Measurements from ENCODE around the gene SMURF2.

The SMURF2 gene

DNA sequence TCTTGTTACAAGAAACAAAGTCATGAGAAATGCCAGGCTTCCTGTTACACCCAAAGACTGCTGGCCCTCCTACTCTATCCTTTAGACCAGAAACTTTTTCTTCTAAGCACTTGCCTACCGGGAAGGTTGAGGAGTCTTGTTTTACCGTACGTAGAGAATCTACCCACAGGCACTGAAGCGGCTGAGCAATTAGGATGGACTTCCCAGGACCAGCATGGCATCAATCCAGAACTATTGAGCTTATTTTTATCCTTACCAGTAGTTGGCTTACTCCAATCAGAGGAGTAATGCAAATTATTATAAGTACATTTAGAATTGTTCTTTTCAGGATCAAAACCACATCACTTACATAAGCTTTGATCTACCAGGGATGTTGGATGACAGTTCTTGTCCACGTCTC is 129.7 kb downstream of the SMURF2 start:
- no peak for DNase-seq

- no peak for DNase-seq
Observed at GRCh38 chr17:64531955-64532371, 130.1 kb downstream of the SMURF2 start.

- DNase-seq: no peak
Observed at GRCh38 chr17:64529221-64529620, 132.9 kb downstream of the SMURF2 start.

- no peak for DNase-seq
Observed at GRCh38 chr17:64527914-64528313, 134.2 kb downstream of the SMURF2 start.

DNA sequence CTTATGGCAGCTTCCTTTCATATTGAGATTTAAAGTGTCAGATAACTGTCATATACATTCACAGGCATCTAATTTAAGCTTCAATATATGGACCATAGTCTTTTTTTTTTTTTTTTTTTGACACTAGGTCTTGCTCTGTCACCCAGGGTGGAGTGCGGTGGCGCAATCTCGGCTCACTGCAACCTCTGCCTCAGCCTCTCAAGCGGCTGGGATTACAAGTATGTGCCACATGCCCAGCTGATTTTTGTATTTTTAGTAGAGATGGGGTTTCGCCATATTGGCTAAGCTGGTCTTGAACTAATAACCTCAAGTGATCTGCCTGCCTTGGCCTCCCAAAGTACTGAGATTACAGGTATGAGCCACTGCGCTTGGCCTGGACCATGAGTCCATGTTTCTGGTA is 141.7 kb downstream of the SMURF2 start:
- no peak for DNase-seq

GRCh38 chr17:64519601-64520000 is 142.5 kb downstream of the SMURF2 start:
- DNase-seq: no peak

GRCh38 chr17:64515829-64516228 is 146.3 kb downstream of the SMURF2 start:
- no peak for DNase-seq

DNA sequence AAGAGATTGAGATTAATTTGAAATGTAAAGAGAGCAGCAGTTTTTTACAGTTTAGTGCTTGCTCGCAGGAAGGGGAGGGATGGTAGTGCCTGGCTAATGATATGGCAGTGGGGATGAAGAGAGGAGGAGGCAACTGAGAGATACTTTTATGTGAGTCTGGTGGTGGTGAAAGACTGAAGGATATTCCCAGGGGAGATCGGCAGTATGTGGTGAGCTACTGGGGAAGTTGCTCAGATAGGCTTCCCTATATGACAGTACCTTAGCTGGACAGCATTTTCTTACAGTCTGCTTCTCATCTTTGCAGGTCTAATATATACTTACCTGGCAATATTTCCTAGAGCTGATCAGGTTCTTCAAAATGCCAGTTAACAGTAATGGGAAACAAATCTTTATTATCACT is 146.7 kb downstream of the SMURF2 start:
- DNase-seq: no peak

- DNase-seq: no peak
Observed at GRCh38 chr17:64509179-64509578, 152.9 kb downstream of the SMURF2 start.

DNA sequence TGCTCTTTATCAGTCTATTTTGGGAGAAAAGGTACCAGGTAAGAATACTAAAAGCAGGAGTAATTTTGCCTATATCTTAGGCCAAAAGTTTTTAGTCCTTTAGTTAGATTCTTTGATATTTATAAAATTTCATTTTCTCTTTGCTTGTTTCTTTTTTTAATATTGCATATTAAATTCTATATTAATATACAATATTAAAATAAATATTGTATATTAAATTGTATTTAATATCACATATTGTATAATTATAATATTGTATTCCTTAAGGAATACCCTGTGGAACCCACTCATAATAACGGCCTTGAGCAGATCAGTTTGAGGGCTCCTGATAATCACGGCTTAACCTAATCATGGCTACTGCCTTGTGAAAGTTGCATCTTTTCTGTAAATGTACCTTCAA is 153.4 kb downstream of the SMURF2 start:
- DNase-seq: no peak

GRCh38 chr17:64507413-64507782 is 154.7 kb downstream of the SMURF2 start:
- DNase-seq: peak; percentile 8

GRCh38 chr17:64506576-64507412 is 155.3 kb downstream of the SMURF2 start, which contains the start of gene CEP95:
Gene CEP95, plus strand, starts transcription at chr17:64506977. Its CDS starts 121 bp downstream, at chr17:64507098.
- peak; percentile 92 for DNase-seq

- DNase-seq: peak; percentile 97
Observed at GRCh38 chr17:64506201-64506575, 155.9 kb downstream of the SMURF2 start, which contains the start of gene DDX5. Gene DDX5, minus strand, starts transcription at chr17:64506289. Its CDS starts 170 bp downstream, at chr17:64506119.

- peak; percentile 67 for DNase-seq
Observed at GRCh38 chr17:64505340-64506200, 156.5 kb downstream of the SMURF2 start.

DNA sequence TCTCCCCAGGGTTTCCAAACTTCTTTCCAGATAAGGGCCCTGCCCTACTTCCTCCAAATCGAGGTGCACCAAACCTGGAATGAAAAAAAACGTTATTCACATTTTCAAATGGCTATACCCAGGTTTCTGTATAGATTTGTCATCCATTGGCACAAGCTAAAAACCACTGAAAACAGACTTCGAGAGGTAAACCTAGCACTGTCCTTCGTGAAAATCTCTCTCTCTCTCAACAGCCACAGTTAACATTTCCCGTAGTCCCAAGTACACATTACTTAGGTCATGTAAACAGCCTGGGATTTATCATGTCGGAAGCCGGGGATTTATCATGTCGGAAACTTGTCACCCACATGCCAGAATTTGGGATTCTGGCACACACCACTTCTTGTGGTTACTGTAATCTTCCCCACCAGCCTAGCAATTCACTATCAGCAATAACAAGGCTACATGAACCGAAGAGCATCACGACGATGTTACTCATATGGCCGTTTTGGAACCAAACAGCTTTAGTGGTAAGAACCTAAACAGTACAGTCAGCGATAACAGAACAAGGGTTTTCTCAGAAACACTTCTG is 157.3 kb downstream of the SMURF2 start:
- DNase-seq: no peak

GRCh38 chr17:64503821-64504768 is 158.0 kb downstream of the SMURF2 start:
- DNase-seq: no peak

DNA sequence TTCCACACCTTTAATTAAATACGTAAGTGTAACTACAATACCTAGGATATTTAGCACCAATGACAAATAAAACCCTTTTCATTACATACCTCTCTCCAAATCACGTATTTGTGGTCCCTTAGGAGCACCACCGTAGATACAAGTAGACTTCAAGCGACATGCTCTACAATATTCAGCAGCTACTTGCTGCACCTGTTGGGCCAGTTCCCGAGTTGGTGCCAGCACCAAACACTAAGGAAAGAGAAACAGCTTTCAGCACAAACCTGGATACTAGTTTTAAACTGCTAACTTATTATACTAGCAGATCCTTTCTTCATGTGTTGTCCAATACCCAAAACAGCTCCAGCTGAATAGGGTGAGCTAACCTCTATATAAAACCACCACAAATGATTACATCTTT is 158.8 kb downstream of the SMURF2 start:
- no peak for DNase-seq

DNA sequence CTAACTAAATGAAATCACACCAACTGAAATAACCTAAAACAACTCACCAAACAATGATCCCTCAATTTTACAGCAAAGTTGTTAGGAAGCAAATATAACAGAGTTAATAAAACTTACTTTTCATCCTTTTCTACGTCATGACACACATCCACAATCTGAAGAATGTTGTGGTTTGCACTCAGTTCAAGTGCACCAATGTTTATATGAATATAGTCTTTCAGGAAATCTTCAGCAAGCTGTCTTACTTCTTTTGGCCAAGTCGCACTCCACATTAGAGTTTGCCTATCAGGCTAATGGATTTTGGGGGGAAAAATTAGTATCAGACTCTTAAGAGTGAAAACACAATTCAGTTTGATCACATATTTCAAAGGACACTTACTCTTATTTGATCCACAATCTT is 159.3 kb downstream of the SMURF2 start:
- no peak for DNase-seq

DNA sequence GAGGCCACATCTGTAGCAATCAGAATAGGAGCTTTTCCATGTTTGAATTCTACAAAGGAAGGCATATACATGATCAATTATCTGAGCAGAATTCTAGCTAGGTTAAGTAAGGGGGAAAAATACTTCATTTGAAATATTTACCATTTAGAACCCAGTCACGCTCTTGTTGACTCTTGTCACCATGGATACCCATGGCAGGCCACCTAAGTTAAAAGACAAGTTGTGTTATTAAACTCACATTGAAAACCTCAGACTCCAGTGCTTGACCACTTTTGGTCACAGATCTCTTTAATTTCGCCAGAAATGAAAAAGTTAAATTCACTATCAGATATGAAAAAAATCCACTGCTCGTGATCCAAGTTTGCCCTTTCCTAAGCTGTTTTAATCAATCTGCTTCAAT is 160.1 kb downstream of the SMURF2 start:
- no peak for DNase-seq

GRCh38 chr17:64500862-64501765 is 161.0 kb downstream of the SMURF2 start:
- DNase-seq: no peak

DNA sequence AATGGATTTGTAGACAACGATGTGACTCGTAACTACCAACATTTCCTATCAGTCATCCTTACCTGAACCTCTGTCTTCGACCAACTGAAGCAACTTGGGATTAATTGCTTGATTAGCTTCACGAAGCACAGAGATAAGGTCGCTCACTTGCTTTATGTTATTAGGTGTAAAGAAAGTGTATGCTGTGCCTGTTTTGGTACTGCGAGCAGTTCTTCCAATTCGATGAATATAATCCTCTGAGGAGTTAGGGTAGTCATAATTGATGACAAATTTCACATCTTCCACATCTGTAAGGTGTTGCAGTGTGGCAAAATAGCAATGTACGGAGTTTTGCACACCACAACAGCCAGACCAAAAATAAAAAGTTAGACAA is 161.6 kb downstream of the SMURF2 start:
- no peak for DNase-seq
